ENCODE results near the gene HBG2. TPM values are rescaled to one million over a fixed set of nuclear protein-coding genes. Genes with fewer than 3 reads are reported as not detected.
"Not testable (repeated sequence)": the region's sequence is repeated elsewhere in the genome, so short reads cannot be mapped to it uniquely, and the experiment has no call there.

Gene HBG2
- total RNA-seq = not detected

GRCh38 chr11:5254646-5255413 lies at the start of gene HBG2:
TSS of gene HBG2 (minus strand) at chr11:5254781. CDS start at chr11:5254728, 53 bp downstream.
- POLR2A ChIA-PET, CTCF ChIA-PET: not testable (repeated sequence)

GRCh38 chr11:5304046-5304445 lies 49.5 kb upstream of the HBG2 start:
- ChIA-PET CTCF (no interaction called here), POLR2A (no interaction called here)

GRCh38 chr11:5303626-5304025 lies 49.0 kb upstream of the HBG2 start:
- ChIA-PET POLR2A (no interaction called here), CTCF (no interaction called here)

DNA sequence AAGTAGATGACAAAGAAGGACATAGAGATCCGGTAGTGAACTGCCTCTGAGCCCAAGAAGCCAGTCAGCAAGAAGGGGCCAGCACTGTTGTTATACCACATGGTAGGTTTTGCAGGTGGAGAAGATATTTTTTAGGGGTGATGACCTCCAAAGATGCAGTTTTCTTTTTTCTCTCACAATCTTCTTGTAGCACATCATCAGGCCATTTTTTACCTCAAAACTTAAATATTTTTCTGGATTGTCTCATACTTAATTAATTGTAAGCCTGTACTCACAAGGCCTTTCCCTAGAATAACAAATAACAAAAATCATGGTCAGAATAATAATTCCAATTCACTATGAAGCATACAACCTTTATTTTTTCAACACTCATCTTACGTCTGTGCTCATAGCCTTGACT lies 47.3 kb upstream of the HBG2 start, which contains the start of gene OR51B4:
Gene OR51B4, minus strand, starts transcription at position 101 of the 400 bp plus-strand sequence. Its CDS starts 0 bp downstream, at position 101.
- CTCF ChIA-PET = no interaction called here
- POLR2A ChIA-PET = no interaction called here

DNA sequence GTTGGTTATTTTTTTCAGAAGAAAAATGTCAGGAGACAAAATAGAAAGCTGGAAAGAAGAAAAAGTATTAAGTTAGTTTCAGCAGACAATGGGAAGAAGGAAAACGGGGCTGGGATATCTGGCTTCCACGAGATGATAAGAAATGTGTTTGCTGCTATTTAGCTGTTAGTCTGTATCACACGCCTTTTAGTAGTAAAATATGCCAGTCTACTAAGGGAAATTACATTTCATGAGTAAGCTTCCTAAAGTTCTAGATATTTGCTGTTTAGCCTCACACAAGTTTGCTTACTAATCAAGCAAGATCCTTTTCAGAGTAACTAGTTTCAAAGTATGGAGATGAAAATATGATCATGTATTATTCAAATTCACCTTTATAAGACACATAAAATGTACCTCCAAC lies 45.7 kb upstream of the HBG2 start:
- ChIA-PET POLR2A (no interaction called here), CTCF (no interaction called here)

- ChIA-PET POLR2A (no interaction called here), CTCF (no interaction called here)
Observed at GRCh38 chr11:5298451-5298850, 43.9 kb upstream of the HBG2 start.

DNA sequence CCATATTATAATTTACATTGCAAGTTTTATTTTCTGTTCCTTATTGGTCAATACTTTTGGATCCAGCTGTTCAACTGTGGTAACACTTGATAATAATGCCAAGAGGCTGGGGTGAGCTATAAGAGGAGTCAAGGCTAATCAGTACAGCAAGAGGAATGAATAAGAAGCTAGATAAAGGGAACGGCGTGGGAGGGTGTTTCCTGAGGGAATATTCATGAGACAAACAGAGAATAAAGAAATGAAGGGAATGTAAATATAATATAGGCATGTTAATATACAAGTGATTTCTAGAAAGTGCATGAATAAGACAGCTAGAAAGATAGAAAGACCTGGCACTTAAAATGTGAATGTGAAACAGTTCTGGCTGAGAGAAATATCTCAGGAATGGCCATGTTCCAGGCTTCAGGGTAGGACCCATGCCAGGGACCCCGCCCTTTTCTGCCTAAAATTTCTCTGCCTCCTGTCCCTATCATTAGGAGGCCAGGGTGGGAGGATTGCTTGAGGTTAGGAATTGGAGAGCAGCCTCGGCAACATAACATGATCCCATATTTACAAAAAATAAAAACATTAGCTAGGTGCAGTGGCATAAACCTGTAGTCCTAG lies 43.2 kb upstream of the HBG2 start:
- POLR2A ChIA-PET = no interaction called here

DNA sequence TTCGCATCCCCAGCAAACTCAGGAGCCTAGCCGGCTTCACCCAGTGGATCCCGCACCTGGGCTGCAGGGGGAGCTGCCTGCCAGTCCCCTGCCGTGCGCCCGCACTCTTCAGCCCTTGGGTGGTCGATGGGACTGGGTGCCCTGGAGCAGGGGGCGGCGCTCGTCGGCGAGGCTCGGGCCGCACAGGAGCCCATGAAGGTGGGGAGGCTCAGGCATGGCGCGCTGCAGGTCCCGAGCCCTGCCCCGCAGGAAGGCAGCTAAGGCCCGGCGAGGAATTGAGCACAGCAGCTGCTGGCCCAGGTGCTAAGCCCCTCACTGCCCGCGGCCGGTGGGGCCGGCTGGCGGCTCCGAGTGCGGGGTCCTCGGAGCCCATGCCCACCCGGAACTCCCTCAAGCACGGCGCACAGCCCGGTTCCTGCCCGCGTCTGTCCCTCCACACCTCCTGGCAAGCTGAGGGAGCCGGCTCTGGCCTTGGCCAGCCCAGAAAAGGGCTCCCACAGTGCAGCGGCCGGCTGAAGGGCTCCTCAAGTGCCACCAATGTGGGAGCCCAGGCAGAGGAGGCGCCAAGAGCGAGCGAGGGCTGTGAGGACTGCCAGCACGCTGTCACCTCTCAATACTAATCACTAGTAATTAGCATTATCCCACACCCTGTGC lies 39.9 kb upstream of the HBG2 start:
- POLR2A ChIA-PET, CTCF ChIA-PET: not testable (repeated sequence)

More for the DNA sequence above, 43.2 kb upstream of the HBG2 start:
- CTCF ChIA-PET = no interaction called here

GRCh38 chr11:5293028-5293427 lies 38.4 kb upstream of the HBG2 start:
- POLR2A ChIA-PET = no interaction called here

DNA sequence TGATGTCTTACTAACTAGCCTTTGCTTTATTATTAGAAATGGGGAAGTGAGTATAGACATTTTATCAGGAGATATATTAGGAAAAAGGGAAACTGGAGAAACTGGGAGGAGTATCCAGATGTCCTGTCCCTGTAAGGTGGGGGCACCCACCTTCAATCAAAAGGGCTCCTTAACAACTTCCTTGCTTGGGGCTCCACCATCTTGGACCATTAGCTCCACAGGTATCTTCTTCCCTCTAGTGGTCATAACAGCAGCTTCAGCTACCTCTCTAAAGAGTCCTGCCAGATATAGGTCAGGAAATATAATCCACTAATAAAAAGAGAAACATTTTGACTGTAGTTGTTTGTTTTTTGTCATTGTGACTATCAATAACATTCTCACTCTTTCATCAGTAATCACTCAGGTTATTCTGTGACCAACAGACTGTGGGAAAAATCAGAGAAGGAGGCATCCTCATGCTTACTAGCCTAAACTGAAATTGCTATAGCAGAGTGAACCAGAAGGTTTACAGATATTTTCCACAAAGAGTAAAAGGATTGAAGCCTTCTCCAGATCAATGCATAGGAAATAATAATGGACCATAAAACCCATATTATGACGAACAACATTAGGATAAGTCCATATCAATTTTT lies 36.7 kb upstream of the HBG2 start:
- ChIA-PET CTCF (no interaction called here), POLR2A (no interaction called here)

More at GRCh38 chr11:5293028-5293427, 38.4 kb upstream of the HBG2 start:
- CTCF ChIA-PET = no interaction called here

DNA sequence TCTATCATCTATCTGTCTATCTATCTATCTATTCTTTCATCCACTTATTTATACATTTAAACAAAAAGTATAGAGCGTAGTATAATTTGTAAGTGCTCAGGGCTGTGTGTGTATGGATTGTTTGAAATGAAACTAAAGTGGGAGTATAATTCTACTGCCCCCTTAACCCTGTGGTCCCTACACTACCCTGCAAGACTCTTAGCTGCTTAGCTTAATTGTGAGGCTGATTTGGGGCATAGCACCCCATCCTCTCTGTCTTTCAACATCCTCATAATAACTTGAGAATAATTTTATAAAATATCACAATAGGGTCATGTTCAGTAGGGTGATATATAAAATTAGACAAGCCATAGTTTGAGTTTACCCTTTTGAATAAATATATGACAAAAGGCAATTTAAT lies 35.5 kb upstream of the HBG2 start:
- ChIA-PET CTCF (no interaction called here), POLR2A (no interaction called here)

- ChIA-PET POLR2A (no interaction called here), CTCF (no interaction called here)
Observed at GRCh38 chr11:5289696-5290095, 35.1 kb upstream of the HBG2 start.

GRCh38 chr11:5288906-5289550 lies 34.4 kb upstream of the HBG2 start:
- CTCF ChIA-PET = no interaction called here
- POLR2A ChIA-PET = no interaction called here

DNA sequence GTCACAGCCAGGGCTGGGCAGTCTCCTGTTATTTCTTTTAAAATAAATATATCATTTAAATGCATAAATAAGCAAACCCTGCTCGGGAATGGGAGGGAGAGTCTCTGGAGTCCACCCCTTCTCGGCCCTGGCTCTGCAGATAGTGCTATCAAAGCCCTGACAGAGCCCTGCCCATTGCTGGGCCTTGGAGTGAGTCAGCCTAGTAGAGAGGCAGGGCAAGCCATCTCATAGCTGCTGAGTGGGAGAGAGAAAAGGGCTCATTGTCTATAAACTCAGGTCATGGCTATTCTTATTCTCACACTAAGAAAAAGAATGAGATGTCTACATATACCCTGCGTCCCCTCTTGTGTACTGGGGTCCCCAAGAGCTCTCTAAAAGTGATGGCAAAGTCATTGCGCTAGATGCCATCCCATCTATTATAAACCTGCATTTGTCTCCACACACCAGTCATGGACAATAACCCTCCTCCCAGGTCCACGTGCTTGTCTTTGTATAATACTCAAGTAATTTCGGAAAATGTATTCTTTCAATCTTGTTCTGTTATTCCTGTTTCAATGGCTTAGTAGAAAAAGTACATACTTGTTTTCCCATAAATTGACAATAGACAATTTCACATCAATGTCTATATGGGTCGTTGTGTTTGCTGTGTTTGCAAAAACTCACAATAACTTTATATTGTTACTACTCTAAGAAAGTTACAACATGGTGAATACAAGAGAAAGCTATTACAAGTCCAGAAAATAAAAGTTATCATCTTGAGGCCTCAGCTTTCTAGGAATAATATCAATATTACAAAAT lies 33.7 kb upstream of the HBG2 start:
- ChIA-PET POLR2A (no interaction called here), CTCF (no interaction called here)

DNA sequence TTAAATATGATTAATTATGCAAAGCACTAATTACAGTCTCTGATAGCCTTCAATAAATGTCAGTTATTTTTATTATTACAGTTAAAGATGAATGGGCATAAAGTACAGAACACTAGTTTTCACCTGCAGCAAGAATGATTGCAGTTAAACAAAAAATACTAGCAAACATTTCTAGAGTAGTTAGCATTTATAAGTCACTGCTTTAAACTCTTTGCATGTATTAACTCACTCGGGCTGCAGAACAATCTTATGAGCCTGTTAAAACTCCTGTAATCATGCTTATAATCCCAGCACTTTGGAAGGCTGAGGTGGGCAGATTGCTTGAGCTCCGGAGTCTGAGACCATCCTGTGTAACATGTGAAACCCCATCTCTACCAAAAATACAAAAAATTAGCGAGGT lies 32.3 kb upstream of the HBG2 start:
- POLR2A ChIA-PET = no interaction called here
- CTCF ChIA-PET = no interaction called here

DNA sequence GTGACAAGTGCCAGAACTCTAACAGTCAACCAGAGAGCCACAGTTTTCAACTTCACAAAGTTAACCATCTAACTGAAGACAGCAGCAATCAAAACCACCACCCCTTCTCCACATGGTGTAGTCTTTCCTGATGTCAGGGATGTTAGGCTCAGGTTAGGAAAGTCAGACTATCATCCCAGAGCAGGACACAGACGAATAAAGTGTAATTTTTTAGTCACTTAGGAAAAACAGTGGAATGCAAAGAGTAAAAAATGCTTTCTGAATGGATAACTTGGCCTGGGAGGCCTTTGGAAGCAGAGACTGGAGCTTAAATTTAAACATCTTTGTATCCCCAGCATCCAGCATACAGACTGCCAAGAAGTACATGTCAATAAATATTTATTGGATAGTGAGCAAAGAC lies 31.8 kb upstream of the HBG2 start:
- ChIA-PET CTCF (no interaction called here), POLR2A (no interaction called here)

- CTCF ChIA-PET = no interaction called here
- POLR2A ChIA-PET = no interaction called here
Observed at GRCh38 chr11:5285703-5286340, 31.2 kb upstream of the HBG2 start.

DNA sequence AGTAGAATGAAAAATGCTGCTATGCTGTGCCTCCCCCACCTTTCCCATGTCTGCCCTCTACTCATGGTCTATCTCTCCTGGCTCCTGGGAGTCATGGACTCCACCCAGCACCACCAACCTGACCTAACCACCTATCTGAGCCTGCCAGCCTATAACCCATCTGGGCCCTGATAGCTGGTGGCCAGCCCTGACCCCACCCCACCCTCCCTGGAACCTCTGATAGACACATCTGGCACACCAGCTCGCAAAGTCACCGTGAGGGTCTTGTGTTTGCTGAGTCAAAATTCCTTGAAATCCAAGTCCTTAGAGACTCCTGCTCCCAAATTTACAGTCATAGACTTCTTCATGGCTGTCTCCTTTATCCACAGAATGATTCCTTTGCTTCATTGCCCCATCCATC lies 30.1 kb upstream of the HBG2 start:
- ChIA-PET POLR2A (no interaction called here), CTCF (no interaction called here)

DNA sequence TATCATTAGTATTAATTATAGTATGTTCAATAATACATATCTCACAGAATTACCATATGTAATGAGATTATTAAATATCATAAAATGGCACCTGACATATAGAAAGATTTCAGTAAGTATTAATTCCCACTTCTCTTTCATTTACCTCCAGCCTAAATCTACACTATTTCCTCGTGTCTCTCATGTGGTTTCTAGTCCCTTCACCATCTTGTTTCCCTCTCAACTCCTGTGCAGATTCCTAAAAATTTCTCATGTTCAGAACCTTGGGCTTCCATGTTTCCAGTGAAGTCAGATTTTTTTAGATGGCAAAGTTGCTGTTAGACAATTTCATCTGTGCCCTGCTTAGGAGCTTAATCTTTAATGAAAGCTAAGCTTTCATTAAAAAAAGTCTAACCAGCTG lies 29.3 kb upstream of the HBG2 start:
- POLR2A ChIA-PET = no interaction called here
- CTCF ChIA-PET = no interaction called here

Measured in activated CD8-positive, alpha-beta memory T cell treated with anti-CD3 and anti-CD28 coated beads for 36 hours (primary cell).